Measurements from ENCODE around the gene EDNRA.

EDNRA gene

GRCh38 chr4:147539959-147540358 lies 59.1 kb downstream of the EDNRA start:
- H3K4me1 ChIP-seq (ENCODE audit: insufficient read depth, low read length) = peaks cover 8% of the 10 kb centered on the region; the same call in 1 of the 2 replicates
- H3K36me3 ChIP-seq (ENCODE audit: insufficient read depth, low read length) = no peaks in the 10 kb centered on the region
- H3K9me3 ChIP-seq (ENCODE audit: control insufficient read depth, insufficient read depth, low read length) = no peaks in the 10 kb centered on the region
- H3K9ac ChIP-seq (ENCODE audit: low read depth, low read length) = no peak overlapping the region

- no peak overlapping the region for H3K9ac ChIP-seq (ENCODE audit: low read depth, low read length)
- peaks cover 13% of the 10 kb centered on the region for H3K4me1 ChIP-seq (ENCODE audit: insufficient read depth, low read length)
- H3K9me3 ChIP-seq (ENCODE audit: control insufficient read depth, insufficient read depth, low read length) = no peaks in the 10 kb centered on the region
- H3K36me3 ChIP-seq (ENCODE audit: insufficient read depth, low read length) = no peaks in the 10 kb centered on the region
These were observed 61.5 kb downstream of the EDNRA start for GRCh38 chr4:147542229-147542990.

GRCh38 chr4:147543034-147543433 lies 62.1 kb downstream of the EDNRA start:
- no peaks in the 10 kb centered on the region for H3K36me3 ChIP-seq (ENCODE audit: insufficient read depth, low read length)
- H3K9me3 ChIP-seq (ENCODE audit: control insufficient read depth, insufficient read depth, low read length) = no peaks in the 10 kb centered on the region
- H3K9ac ChIP-seq (ENCODE audit: low read depth, low read length) = no peak overlapping the region
- H3K4me1 ChIP-seq (ENCODE audit: insufficient read depth, low read length) = peaks cover 17% of the 10 kb centered on the region

- no peaks in the 10 kb centered on the region for H3K36me3 ChIP-seq (ENCODE audit: insufficient read depth, low read length)
- no peak overlapping the region for H3K9ac ChIP-seq (ENCODE audit: low read depth, low read length)
- H3K9me3 ChIP-seq (ENCODE audit: control insufficient read depth, insufficient read depth, low read length) = no peaks in the 10 kb centered on the region; the same call in 1 of the 2 replicates
- H3K4me1 ChIP-seq (ENCODE audit: insufficient read depth, low read length) = peaks cover 17% of the 10 kb centered on the region
These were observed 65.5 kb downstream of the EDNRA start for GRCh38 chr4:147546349-147546748.

GRCh38 chr4:147547314-147548056 lies 66.6 kb downstream of the EDNRA start:
- Histone ChIP-seq H3K9ac (ENCODE audit: low read depth, low read length) (no peak overlapping the region), H3K4me1 (ENCODE audit: insufficient read depth, low read length) (peaks cover 16% of the 10 kb centered on the region), H3K9me3 (ENCODE audit: control insufficient read depth, insufficient read depth, low read length) (peaks cover 6% of the 10 kb centered on the region; the same call in 1 of the 2 replicates), H3K36me3 (ENCODE audit: insufficient read depth, low read length) (no peaks in the 10 kb centered on the region)

- Histone ChIP-seq H3K9me3 (ENCODE audit: control insufficient read depth, insufficient read depth, low read length) (peaks cover 7% of the 10 kb centered on the region; the same call in 1 of the 2 replicates), H3K9ac (ENCODE audit: low read depth, low read length) (no peak overlapping the region), H3K36me3 (ENCODE audit: insufficient read depth, low read length) (no peaks in the 10 kb centered on the region), H3K4me1 (ENCODE audit: insufficient read depth, low read length) (peaks cover 10% of the 10 kb centered on the region)
These were observed 67.4 kb downstream of the EDNRA start for GRCh38 chr4:147548256-147548655.

- Histone ChIP-seq H3K4me1 (ENCODE audit: insufficient read depth, low read length) (peaks cover 10% of the 10 kb centered on the region), H3K36me3 (ENCODE audit: insufficient read depth, low read length) (no peaks in the 10 kb centered on the region), H3K9me3 (ENCODE audit: control insufficient read depth, insufficient read depth, low read length) (peaks cover 7% of the 10 kb centered on the region; the same call in 1 of the 2 replicates), H3K9ac (ENCODE audit: low read depth, low read length) (no peak overlapping the region)
These were observed 69.8 kb downstream of the EDNRA start for GRCh38 chr4:147550626-147551246.

- H3K9me3 ChIP-seq (ENCODE audit: control insufficient read depth, insufficient read depth, low read length) = no peaks in the 10 kb centered on the region
- no peaks in the 10 kb centered on the region for H3K4me1 ChIP-seq (ENCODE audit: insufficient read depth, low read length)
- no peak overlapping the region for H3K9ac ChIP-seq (ENCODE audit: low read depth, low read length)
- H3K36me3 ChIP-seq (ENCODE audit: insufficient read depth, low read length) = no peaks in the 10 kb centered on the region
These were observed 79.7 kb downstream of the EDNRA start for GRCh38 chr4:147560625-147561024.

GRCh38 chr4:147566762-147567161 lies 85.9 kb downstream of the EDNRA start:
- Histone ChIP-seq H3K9me3 (ENCODE audit: control insufficient read depth, insufficient read depth, low read length) (no peaks in the 10 kb centered on the region), H3K36me3 (ENCODE audit: insufficient read depth, low read length) (no peaks in the 10 kb centered on the region), H3K4me1 (ENCODE audit: insufficient read depth, low read length) (no peaks in the 10 kb centered on the region), H3K9ac (ENCODE audit: low read depth, low read length) (no peak overlapping the region)

- H3K36me3 ChIP-seq (ENCODE audit: insufficient read depth, low read length) = no peaks in the 10 kb centered on the region
- no peaks in the 10 kb centered on the region for H3K4me1 ChIP-seq (ENCODE audit: insufficient read depth, low read length)
- H3K9ac ChIP-seq (ENCODE audit: low read depth, low read length) = no peak overlapping the region
- H3K9me3 ChIP-seq (ENCODE audit: control insufficient read depth, insufficient read depth, low read length) = no peaks in the 10 kb centered on the region
These were observed 86.4 kb downstream of the EDNRA start for GRCh38 chr4:147567276-147567675.

GRCh38 chr4:147570616-147571015 lies 89.7 kb downstream of the EDNRA start:
- Histone ChIP-seq H3K9ac (ENCODE audit: low read depth, low read length) (no peak overlapping the region), H3K36me3 (ENCODE audit: insufficient read depth, low read length) (no peaks in the 10 kb centered on the region), H3K9me3 (ENCODE audit: control insufficient read depth, insufficient read depth, low read length) (no peaks in the 10 kb centered on the region), H3K4me1 (ENCODE audit: insufficient read depth, low read length) (no peaks in the 10 kb centered on the region)

- no peaks in the 10 kb centered on the region for H3K36me3 ChIP-seq (ENCODE audit: insufficient read depth, low read length)
- no peaks in the 10 kb centered on the region for H3K4me1 ChIP-seq (ENCODE audit: insufficient read depth, low read length)
- H3K9ac ChIP-seq (ENCODE audit: low read depth, low read length) = no peak overlapping the region
- H3K9me3 ChIP-seq (ENCODE audit: control insufficient read depth, insufficient read depth, low read length) = no peaks in the 10 kb centered on the region
These were observed 90.3 kb downstream of the EDNRA start for GRCh38 chr4:147571036-147571770.

GRCh38 chr4:147576084-147576483 lies 95.2 kb downstream of the EDNRA start:
- H3K9me3 ChIP-seq (ENCODE audit: control insufficient read depth, insufficient read depth, low read length) = no peaks in the 10 kb centered on the region

GRCh38 chr4:147578051-147578476 lies 97.2 kb downstream of the EDNRA start:
- Histone ChIP-seq H3K4me1 (ENCODE audit: insufficient read depth, low read length) (no peaks in the 10 kb centered on the region), H3K9ac (ENCODE audit: low read depth, low read length) (no peak overlapping the region), H3K36me3 (ENCODE audit: insufficient read depth, low read length) (no peaks in the 10 kb centered on the region), H3K9me3 (ENCODE audit: control insufficient read depth, insufficient read depth, low read length) (no peaks in the 10 kb centered on the region; the same call in 1 of the 2 replicates)

More at GRCh38 chr4:147576084-147576483, 95.2 kb downstream of the EDNRA start:
- Histone ChIP-seq H3K9ac (ENCODE audit: low read depth, low read length) (no peak overlapping the region), H3K4me1 (ENCODE audit: insufficient read depth, low read length) (no peaks in the 10 kb centered on the region), H3K36me3 (ENCODE audit: insufficient read depth, low read length) (no peaks in the 10 kb centered on the region)

Data from ES-I3 (cell line).